Omental fat pad (tissue), 4 donors: ENCODE data around the gene MFN2. TPM values are rescaled to one million over a fixed set of nuclear protein-coding genes. Genes with fewer than 3 reads are reported as not detected.
"Not testable (repeated sequence)": the region's sequence is repeated elsewhere in the genome, so short reads cannot be mapped to it uniquely, and the experiment has no call there.

Experiments
- ATAC-seq: fragments of 150-250 bp; one replicate; pipeline ENCODE4 v1.9.1; 2016; ENCODE audit warnings: mild to moderate bottlenecking, moderate library complexity; ENCODE audit not compliant: low FRiP score
- DNase-seq: peaks from one replicate; pipeline ENCODE4 v3.0.0-alpha.2; 2019; ENCODE audit warnings: low spot score
- total RNA-seq, 4 donors: library from RNA; depleted of rRNA; stranded (reverse); fragments of >200 nt; gene quantifications; one replicate each; pipeline ENCODE4 v1.1.0, GENCODE V29; 2016
- TF ChIP-seq, protein P1 (sequence below), 3 donors: fragments of 450-650 bp; IDR thresholded peaks; one replicate each; pipeline ENCODE4 v1.5.1; 2016 to 2017; ENCODE audit warnings: antibody characterized with exemption in 3 of 3, mild to moderate bottlenecking in 3 of 3, moderate library complexity in 2 of 3

Gene MFN2
- total RNA-seq, 4 donors from 2014 or later, result 66.4 to 74.8 (median 70.0) TPM

GRCh38 chr1:12031039-12031980, 51.1 kb downstream of the MFN2 start:
- ATAC-seq (peak; percentile 27), DNase-seq (no peak)
- TF ChIP-seq, protein P1, sequence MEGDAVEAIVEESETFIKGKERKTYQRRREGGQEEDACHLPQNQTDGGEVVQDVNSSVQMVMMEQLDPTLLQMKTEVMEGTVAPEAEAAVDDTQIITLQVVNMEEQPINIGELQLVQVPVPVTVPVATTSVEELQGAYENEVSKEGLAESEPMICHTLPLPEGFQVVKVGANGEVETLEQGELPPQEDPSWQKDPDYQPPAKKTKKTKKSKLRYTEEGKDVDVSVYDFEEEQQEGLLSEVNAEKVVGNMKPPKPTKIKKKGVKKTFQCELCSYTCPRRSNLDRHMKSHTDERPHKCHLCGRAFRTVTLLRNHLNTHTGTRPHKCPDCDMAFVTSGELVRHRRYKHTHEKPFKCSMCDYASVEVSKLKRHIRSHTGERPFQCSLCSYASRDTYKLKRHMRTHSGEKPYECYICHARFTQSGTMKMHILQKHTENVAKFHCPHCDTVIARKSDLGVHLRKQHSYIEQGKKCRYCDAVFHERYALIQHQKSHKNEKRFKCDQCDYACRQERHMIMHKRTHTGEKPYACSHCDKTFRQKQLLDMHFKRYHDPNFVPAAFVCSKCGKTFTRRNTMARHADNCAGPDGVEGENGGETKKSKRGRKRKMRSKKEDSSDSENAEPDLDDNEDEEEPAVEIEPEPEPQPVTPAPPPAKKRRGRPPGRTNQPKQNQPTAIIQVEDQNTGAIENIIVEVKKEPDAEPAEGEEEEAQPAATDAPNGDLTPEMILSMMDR (IDR thresholded peaks at IDR 0.05), result no peak

DNA sequence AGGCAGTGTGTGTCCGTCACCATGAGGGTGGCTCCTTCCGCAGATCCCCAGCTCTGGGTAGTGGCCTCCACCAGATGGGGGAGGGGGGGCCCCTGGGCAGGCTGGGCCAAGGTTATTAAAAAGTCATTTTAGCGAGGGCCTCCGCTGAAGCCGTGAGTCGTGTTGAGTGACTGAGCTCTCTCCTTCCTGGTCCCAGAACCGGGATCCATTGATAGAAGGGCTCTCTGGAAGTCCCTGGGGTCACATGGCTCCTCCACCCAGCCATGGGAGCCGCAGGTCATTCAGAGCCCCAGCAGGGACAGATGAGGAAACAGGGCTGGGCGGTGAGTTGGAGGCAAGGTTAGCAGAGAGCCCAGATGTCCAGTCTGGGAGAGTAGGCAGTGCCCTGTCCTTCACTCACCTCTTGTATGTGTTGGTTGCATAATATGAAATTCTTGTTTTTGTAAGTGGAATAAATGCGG, 51.9 kb downstream of the MFN2 start:
- ATAC-seq, result peak; percentile 70
- TF ChIP-seq, protein P1 (IDR thresholded peaks at IDR 0.05), result no peak
- DNase-seq, result no peak

- not testable (repeated sequence) for ATAC-seq, DNase-seq
These were observed 53.2 kb downstream of the MFN2 start for GRCh38 chr1:12033441-12033840.

- no peak for DNase-seq
- TF ChIP-seq, protein P1 (IDR thresholded peaks at IDR 0.05), result no peak
- no peak for ATAC-seq
These were observed 54.1 kb downstream of the MFN2 start for GRCh38 chr1:12034381-12034801.

DNA sequence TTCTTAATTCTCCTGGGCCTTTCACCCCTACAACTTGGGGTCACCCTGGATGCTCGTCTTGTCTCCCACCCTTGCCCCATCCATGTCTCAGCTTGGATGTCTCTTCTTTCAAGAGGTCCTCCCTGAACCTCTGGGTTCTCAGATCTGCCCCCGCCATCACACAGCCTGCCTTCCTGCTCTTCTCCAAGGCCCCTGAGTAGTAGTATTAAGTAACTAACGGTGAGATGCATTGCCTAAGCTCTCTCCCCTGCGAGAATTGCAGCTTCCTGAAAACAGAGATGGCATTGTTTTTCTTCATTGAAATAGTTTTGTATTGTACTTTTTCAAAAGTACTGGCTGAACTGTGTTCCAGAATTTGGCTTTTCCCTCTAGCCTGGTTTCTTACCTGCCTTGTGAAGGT, 55.1 kb downstream of the MFN2 start:
- TF ChIP-seq, protein P1 (IDR thresholded peaks at IDR 0.05), result no peak
- no peak for ATAC-seq
- DNase-seq, result no peak

- DNase-seq, result no peak
- ATAC-seq, result no peak
- TF ChIP-seq, protein P1 (IDR thresholded peaks at IDR 0.05), result no peak
These were observed 57.5 kb downstream of the MFN2 start for GRCh38 chr1:12037486-12038355.
